ENCODE data around the gene ODAD2.

GRCh38 chr10:27998954-27999275, at the start of gene ODAD2:
- TF ChIP-seq, protein P1, sequence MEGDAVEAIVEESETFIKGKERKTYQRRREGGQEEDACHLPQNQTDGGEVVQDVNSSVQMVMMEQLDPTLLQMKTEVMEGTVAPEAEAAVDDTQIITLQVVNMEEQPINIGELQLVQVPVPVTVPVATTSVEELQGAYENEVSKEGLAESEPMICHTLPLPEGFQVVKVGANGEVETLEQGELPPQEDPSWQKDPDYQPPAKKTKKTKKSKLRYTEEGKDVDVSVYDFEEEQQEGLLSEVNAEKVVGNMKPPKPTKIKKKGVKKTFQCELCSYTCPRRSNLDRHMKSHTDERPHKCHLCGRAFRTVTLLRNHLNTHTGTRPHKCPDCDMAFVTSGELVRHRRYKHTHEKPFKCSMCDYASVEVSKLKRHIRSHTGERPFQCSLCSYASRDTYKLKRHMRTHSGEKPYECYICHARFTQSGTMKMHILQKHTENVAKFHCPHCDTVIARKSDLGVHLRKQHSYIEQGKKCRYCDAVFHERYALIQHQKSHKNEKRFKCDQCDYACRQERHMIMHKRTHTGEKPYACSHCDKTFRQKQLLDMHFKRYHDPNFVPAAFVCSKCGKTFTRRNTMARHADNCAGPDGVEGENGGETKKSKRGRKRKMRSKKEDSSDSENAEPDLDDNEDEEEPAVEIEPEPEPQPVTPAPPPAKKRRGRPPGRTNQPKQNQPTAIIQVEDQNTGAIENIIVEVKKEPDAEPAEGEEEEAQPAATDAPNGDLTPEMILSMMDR (IDR thresholded peaks at IDR 0.05; ENCODE audit: low read length): no peak
- no peak for TF ChIP-seq EZH2phosphoT487 (IDR thresholded peaks at IDR 0.05; ENCODE audit: low read length)
